ENCODE measurements around the gene DIAPH1.

DIAPH1 gene

GRCh38 chr5:141618804-141619554, at the start of gene DIAPH1:
Gene DIAPH1 (minus strand): TSS chr5:141619000. CDS start chr5:141618914, 86 bp downstream.
- peak; percentile 97 for DNase-seq

- DNase-seq = no peak
Measured at GRCh38 chr5:141665995-141666940, 47.5 kb upstream of the DIAPH1 start.

GRCh38 chr5:141664733-141665461, 46.1 kb upstream of the DIAPH1 start:
- DNase-seq = peak; percentile 70

DNA sequence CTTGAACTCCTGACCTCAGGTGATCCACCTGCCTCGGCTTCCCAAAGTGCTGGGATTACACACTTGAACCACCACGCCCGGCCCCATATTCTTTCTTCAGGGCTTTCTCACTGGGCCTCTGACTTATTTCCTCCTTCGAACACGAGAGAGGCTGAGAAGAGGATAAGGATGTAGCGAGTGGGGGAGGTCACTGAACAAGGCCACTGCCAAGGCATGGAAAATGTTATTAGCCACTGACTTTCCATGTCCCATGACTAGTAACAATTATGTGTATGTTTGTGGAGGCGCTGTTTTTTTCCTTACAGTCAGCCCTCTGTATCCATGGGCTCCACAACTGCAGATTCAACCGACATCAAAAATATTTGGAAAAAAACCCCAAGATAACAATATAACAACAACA, 44.7 kb upstream of the DIAPH1 start:
- no peak for DNase-seq

DNA sequence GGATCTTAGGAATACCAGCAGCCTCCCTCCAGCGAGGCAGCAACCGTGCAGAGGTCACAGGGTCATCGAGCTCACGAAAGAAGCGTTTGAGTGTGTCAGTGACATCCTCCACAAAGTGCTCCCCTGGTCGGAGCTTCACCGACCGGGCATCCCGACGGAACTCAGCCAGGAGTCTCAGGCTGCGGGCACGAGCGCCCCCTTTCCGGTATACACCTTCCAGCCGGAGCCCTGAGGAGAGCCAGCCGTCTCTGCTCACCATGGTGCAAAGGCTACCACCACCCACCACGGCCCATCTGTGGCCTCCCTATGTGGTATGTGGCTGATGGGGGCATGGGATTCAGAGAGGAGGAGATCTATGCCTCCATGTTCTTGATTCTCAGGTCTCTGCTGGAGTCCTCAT, 43.2 kb upstream of the DIAPH1 start:
- no peak for DNase-seq

DNA sequence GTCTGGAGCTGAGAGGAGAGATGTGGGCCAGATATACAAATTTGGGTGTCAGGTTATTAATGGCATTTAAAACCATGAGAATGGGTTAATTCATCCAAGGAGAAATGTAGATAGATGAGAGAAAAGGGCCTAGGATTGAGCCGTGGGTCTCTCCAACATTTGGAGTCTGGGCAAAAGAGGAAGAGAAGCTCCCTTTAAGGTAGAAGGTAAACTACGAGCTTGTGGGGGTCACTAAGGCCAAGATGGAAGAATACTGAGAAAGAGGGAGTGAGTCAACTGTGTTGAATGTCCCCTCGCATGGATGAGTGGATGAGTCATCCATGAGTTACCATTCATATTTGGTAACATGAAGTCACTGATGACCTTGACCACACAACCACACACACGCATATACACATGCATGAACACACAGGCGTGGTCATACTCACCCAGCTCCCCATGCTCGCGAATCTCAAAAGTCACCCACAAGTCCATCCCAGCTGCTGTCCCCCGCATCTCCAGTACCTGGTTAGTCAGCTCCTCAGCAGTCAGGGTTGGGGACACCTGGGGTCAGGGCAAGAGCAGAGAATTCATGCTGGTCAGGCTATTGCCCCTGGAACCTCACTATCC, 39.2 kb upstream of the DIAPH1 start:
- no peak for DNase-seq

GRCh38 chr5:141657404-141657803, 38.6 kb upstream of the DIAPH1 start:
- no peak for DNase-seq

GRCh38 chr5:141656396-141656795, 37.6 kb upstream of the DIAPH1 start:
- no peak for DNase-seq

- no peak for DNase-seq
Measured at GRCh38 chr5:141655020-141655419, 36.2 kb upstream of the DIAPH1 start.

DNA sequence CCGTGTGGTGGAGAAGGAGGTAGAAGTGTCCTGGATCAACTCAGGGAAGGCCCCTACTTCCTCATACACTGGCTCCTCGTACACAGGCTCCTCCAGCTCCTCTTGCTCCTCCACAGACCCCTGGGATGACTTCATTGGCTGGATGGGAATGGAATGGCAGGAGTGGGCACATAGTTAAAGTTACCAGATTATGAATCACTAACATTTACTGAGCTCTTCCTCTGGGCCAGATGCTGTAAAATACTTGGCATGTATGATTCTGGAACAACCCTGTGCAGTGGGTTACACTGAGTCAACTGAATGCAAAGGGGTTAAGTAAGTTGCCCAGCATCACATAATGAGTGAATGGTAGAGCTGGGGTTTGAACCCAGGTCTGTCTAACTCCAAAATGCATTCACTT, 35.5 kb upstream of the DIAPH1 start:
- DNase-seq = no peak

GRCh38 chr5:141651728-141652105, 32.9 kb upstream of the DIAPH1 start:
- DNase-seq = no peak

DNA sequence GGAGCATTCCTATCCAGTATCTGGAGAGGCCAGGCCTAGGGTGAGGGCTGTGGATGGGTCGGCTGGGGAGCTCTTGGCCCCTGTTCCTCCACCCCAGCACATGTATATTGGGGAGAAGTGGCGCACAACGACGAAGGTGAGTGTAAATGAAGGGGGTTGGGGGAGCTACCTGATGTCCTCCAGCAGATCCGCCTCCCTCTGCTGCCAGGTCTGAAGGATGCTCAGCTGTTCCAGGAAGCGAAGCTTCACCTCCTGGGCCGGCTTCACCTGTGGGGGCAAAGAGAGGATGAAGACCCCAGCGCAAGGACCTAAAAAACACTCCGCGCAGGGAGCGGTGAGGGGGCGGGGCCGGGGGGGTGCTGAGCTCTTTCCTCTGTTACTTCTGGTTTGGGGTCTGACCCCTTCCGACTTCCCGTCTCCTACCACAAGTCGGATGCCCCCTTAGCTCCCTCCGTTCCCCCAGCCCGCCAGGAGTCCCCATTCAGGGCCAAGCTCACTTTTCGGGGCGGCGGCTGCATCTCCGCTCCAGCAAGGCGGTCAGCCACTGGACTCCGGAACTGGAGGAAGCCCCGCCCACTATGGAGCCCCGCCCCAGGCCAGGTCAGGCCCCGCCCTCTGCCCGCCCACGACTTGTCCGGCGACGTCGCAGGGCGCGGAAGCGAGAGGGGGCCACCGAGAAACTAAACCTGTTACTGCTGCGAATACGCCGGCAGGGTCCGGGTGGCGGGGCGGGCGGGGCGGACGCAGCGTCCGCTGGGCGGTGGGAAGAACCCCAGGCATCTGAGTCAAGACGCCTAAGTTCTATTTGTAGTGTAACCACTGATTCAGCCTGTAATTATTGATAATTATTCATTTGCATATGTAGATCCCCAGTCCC, 32.3 kb upstream of the DIAPH1 start, which contains the start of gene FCHSD1:
TSS of gene FCHSD1 (minus strand) at position 568 of the 877 bp plus-strand sequence. CDS start at position 518, 50 bp downstream.
- DNase-seq = peak; percentile 75

GRCh38 chr5:141649972-141650371, 31.2 kb upstream of the DIAPH1 start:
- no peak for DNase-seq

GRCh38 chr5:141649056-141649688, 30.4 kb upstream of the DIAPH1 start:
- no peak for DNase-seq

GRCh38 chr5:141647851-141648250, 29.1 kb upstream of the DIAPH1 start:
- no peak for DNase-seq

DNA sequence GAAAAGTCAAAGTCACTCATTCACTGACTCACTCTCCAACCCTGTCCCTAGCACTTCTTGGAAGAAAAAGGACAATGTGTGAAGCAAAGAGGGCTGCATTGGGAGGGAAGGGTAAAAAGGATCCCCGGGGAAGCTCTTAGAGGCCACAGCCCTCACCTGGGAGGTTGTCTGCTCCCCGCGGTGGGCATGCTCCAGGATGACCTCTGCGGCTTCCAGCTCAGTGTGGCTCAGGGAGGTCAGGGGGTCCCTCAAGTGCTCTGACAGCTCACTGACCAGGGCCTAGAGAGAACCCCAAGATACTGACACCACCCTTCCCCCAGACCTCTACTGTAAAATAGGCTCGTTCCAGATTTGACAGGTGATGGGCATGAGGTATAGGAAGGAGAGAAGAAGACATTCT, 28.4 kb upstream of the DIAPH1 start:
- no peak for DNase-seq

GRCh38 chr5:141646026-141646425, 27.2 kb upstream of the DIAPH1 start:
- DNase-seq = no peak

- no peak for DNase-seq
Measured at GRCh38 chr5:141641634-141642267, 23.0 kb upstream of the DIAPH1 start.

- no peak for DNase-seq
Measured at GRCh38 chr5:141640698-141641097, 21.9 kb upstream of the DIAPH1 start.

DNA sequence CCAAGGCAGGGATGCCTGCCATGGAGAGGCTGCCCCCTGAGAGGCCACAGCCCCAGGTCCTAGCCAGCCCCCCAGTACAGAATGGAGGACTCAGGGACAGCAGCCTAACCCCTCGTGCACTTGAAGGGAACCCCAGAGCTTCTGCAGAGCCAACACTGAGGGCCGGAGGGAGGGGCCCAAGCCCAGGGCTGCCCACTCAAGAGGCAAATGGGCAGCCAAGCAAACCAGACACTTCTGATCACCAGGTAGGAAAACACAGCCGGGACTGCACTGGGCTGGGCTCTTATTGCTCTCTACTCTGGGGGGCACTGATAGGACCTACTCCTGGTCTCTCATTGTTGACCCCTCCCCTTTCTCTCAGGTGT, 21.2 kb upstream of the DIAPH1 start:
- DNase-seq = no peak

Measured in NCI-H82 (cell line).